ENCODE results near the gene ANO6.

Gene ANO6

GRCh38 chr12:45434094-45434493 lies 218.2 kb downstream of the ANO6 start:
- DNase-seq (ENCODE audit: insufficient read length, low spot score) (no peak), FAIRE-seq (no peak)
- TF ChIP-seq TAF1 (IDR thresholded peaks at IDR 0.05; ENCODE audit: low read depth, low read length) (no peak), POLR2AphosphoS5 (IDR thresholded peaks at IDR 0.05; ENCODE audit: low read depth, low read length) (no peak), SPI1 (IDR thresholded peaks at IDR 0.05; ENCODE audit: low read depth, low read length) (no peak), POU2F2 (IDR thresholded peaks at IDR 0.05; ENCODE audit: low read depth, low read length) (no peak), POLR2A (IDR thresholded peaks at IDR 0.05; ENCODE audit: low read depth, low read length) (no peak)

- DNase-seq (ENCODE audit: insufficient read length, low spot score) = no peak
- FAIRE-seq = no peak
- TF ChIP-seq TAF1 (IDR thresholded peaks at IDR 0.05; ENCODE audit: low read depth, low read length) (no peak), PAX5 (IDR thresholded peaks at IDR 0.05; ENCODE audit: insufficient read depth, low read length, severe bottlenecking) (no peak), POLR2A (IDR thresholded peaks at IDR 0.05; ENCODE audit: low read depth, low read length) (no peak), POU2F2 (IDR thresholded peaks at IDR 0.05; ENCODE audit: low read depth, low read length) (no peak), SPI1 (IDR thresholded peaks at IDR 0.05; ENCODE audit: low read depth, low read length) (no peak), POLR2AphosphoS5 (IDR thresholded peaks at IDR 0.05; ENCODE audit: low read depth, low read length) (no peak)
Observed at GRCh38 chr12:45435945-45436710, 220.2 kb downstream of the ANO6 start.

- FAIRE-seq = no peak
- TF ChIP-seq POLR2AphosphoS5 (IDR thresholded peaks at IDR 0.05; ENCODE audit: low read depth, low read length) (no peak), PAX5 (IDR thresholded peaks at IDR 0.05; ENCODE audit: insufficient read depth, low read length, severe bottlenecking) (no peak), POU2F2 (IDR thresholded peaks at IDR 0.05; ENCODE audit: low read depth, low read length) (no peak), TAF1 (IDR thresholded peaks at IDR 0.05; ENCODE audit: low read depth, low read length) (no peak), SPI1 (IDR thresholded peaks at IDR 0.05; ENCODE audit: low read depth, low read length) (no peak)
- DNase-seq (ENCODE audit: insufficient read length, low spot score) = no peak
Observed at GRCh38 chr12:45439039-45439438, 223.1 kb downstream of the ANO6 start.

- no peak for TF ChIP-seq PAX5 (IDR thresholded peaks at IDR 0.05; ENCODE audit: insufficient read depth, low read length, severe bottlenecking)
- no peak for TF ChIP-seq POU2F2 (IDR thresholded peaks at IDR 0.05; ENCODE audit: low read depth, low read length)
- no peak for TF ChIP-seq TAF1 (IDR thresholded peaks at IDR 0.05; ENCODE audit: low read depth, low read length)
- no peak for TF ChIP-seq SPI1 (IDR thresholded peaks at IDR 0.05; ENCODE audit: low read depth, low read length)
- TF ChIP-seq POLR2AphosphoS5 (IDR thresholded peaks at IDR 0.05; ENCODE audit: low read depth, low read length) = no peak
- TF ChIP-seq POLR2A (IDR thresholded peaks at IDR 0.05; ENCODE audit: low read depth, low read length) = no peak
- no peak for DNase-seq (ENCODE audit: insufficient read length, low spot score)
- no peak for FAIRE-seq
Observed at GRCh38 chr12:45446013-45446412, 230.1 kb downstream of the ANO6 start.

GRCh38 chr12:45458238-45458637 lies 242.3 kb downstream of the ANO6 start:
- DNase-seq (ENCODE audit: insufficient read length, low spot score) = no peak
- TF ChIP-seq POU2F2 (IDR thresholded peaks at IDR 0.05; ENCODE audit: low read depth, low read length) (no peak), PAX5 (IDR thresholded peaks at IDR 0.05; ENCODE audit: insufficient read depth, low read length, severe bottlenecking) (no peak), POLR2AphosphoS5 (IDR thresholded peaks at IDR 0.05; ENCODE audit: low read depth, low read length) (no peak), TAF1 (IDR thresholded peaks at IDR 0.05; ENCODE audit: low read depth, low read length) (no peak), POLR2A (IDR thresholded peaks at IDR 0.05; ENCODE audit: low read depth, low read length) (no peak), SPI1 (IDR thresholded peaks at IDR 0.05; ENCODE audit: low read depth, low read length) (no peak)
- FAIRE-seq = no peak

- no peak for TF ChIP-seq PAX5 (IDR thresholded peaks at IDR 0.05; ENCODE audit: insufficient read depth, low read length, severe bottlenecking)
- TF ChIP-seq TAF1 (IDR thresholded peaks at IDR 0.05; ENCODE audit: low read depth, low read length) = no peak
- TF ChIP-seq POLR2A (IDR thresholded peaks at IDR 0.05; ENCODE audit: low read depth, low read length) = no peak
- no peak for TF ChIP-seq POLR2AphosphoS5 (IDR thresholded peaks at IDR 0.05; ENCODE audit: low read depth, low read length)
- TF ChIP-seq SPI1 (IDR thresholded peaks at IDR 0.05; ENCODE audit: low read depth, low read length) = no peak
- TF ChIP-seq POU2F2 (IDR thresholded peaks at IDR 0.05; ENCODE audit: low read depth, low read length) = no peak
- DNase-seq (ENCODE audit: insufficient read length, low spot score) = no peak
- FAIRE-seq = no peak
Observed at GRCh38 chr12:45458854-45459807, 243.2 kb downstream of the ANO6 start.

GRCh38 chr12:45462506-45462905 lies 246.6 kb downstream of the ANO6 start:
- DNase-seq (ENCODE audit: insufficient read length, low spot score) = no peak
- no peak for FAIRE-seq
- no peak for TF ChIP-seq POLR2AphosphoS5 (IDR thresholded peaks at IDR 0.05; ENCODE audit: low read depth, low read length)
- no peak for TF ChIP-seq SPI1 (IDR thresholded peaks at IDR 0.05; ENCODE audit: low read depth, low read length)
- TF ChIP-seq TAF1 (IDR thresholded peaks at IDR 0.05; ENCODE audit: low read depth, low read length) = no peak
- no peak for TF ChIP-seq POLR2A (IDR thresholded peaks at IDR 0.05; ENCODE audit: low read depth, low read length)
- TF ChIP-seq POU2F2 (IDR thresholded peaks at IDR 0.05; ENCODE audit: low read depth, low read length) = no peak
- no peak for TF ChIP-seq PAX5 (IDR thresholded peaks at IDR 0.05; ENCODE audit: insufficient read depth, low read length, severe bottlenecking)

GRCh38 chr12:45464699-45465098 lies 248.8 kb downstream of the ANO6 start:
- DNase-seq (ENCODE audit: insufficient read length, low spot score) (no peak), FAIRE-seq (no peak)
- no peak for TF ChIP-seq POLR2A (IDR thresholded peaks at IDR 0.05; ENCODE audit: low read depth, low read length)

- no peak for DNase-seq (ENCODE audit: insufficient read length, low spot score)
- TF ChIP-seq POLR2A (IDR thresholded peaks at IDR 0.05; ENCODE audit: low read depth, low read length) (no peak), PAX5 (IDR thresholded peaks at IDR 0.05; ENCODE audit: insufficient read depth, low read length, severe bottlenecking) (no peak), SPI1 (IDR thresholded peaks at IDR 0.05; ENCODE audit: low read depth, low read length) (no peak), POU2F2 (IDR thresholded peaks at IDR 0.05; ENCODE audit: low read depth, low read length) (no peak), TAF1 (IDR thresholded peaks at IDR 0.05; ENCODE audit: low read depth, low read length) (no peak), POLR2AphosphoS5 (IDR thresholded peaks at IDR 0.05; ENCODE audit: low read depth, low read length) (no peak)
- no peak for FAIRE-seq
Observed at GRCh38 chr12:45468751-45469615, 253.1 kb downstream of the ANO6 start.

Measured in GM12891 (cell line).